ENCODE results near the gene LIF. TPM values are rescaled to one million over a fixed set of nuclear protein-coding genes. Genes with fewer than 3 reads are reported as not detected.

The LIF gene
- total RNA-seq, 1 experiment from 2014 or later: 75.4 TPM

GRCh38 chr22:30291058-30291892 is 44.7 kb upstream of the LIF start:
- Histone ChIP-seq H3K4me3 (replicated peaks in 1 of 2; ENCODE audit: low read depth in 1 of 2, low read length in 2 of 2) (no peak overlapping the region), H3K27me3 (ENCODE audit: insufficient read depth, low read length) (no peaks in the 10 kb centered on the region), H3K9me2 (ENCODE audit: insufficient read depth) (no peaks in the 10 kb centered on the region), H3K79me2 (ENCODE audit: insufficient read depth, low read length) (no peaks in the 10 kb centered on the region), H3K4me2 (ENCODE audit: low read length) (peak overlapping the region; percentile 97), H4K20me1 (ENCODE audit: insufficient read depth) (no peaks in the 10 kb centered on the region), H2AFZ (ENCODE audit: low read depth, low read length, poor library complexity, severe bottlenecking) (no peak overlapping the region), H3K27ac (ENCODE audit: low read depth, low read length) (peak overlapping the region; percentile 40; the same call in 1 of the 2 replicates), H3K4me1 (ENCODE audit: control insufficient read depth in 1 of 2, insufficient read depth in 2 of 2, low read length in 2 of 2) (peaks cover 37 to 50% of the 10 kb centered on the region in 2 experiments), H3K9ac (ENCODE audit: low read length) (no peak overlapping the region), H3K9me3 (ENCODE audit: control insufficient read depth in 1 of 2, insufficient read depth in 1 of 2, low read depth in 1 of 2, low read length in 2 of 2) (no peaks in the 10 kb centered on the region), H3K36me3 (ENCODE audit: control insufficient read depth in 1 of 2, insufficient read depth in 2 of 2, low read length in 2 of 2) (peaks cover 2 to 4% of the 10 kb centered on the region in 2 experiments; a peak in 2 of 4 replicates)
- ChIA-PET CTCF (interaction anchor here (4.6 to 5.4 kb wide), 2 partner anchors 35 to 97 kb away, joined by 57 to 81 read pairs; partner anchors contain the start of genes RNF215 and TBC1D10A), POLR2A (interaction anchor here (0.6 to 1.0 kb wide), 3 partner anchors 11 to 96 kb away, joined by 3 to 4 read pairs (median 3); partner anchors contain the start of gene RNF215), RAD21 (ENCODE audit: low non-redundant PET in 1 of 2, low total read pairs in 2 of 2, uncharacterized antibody in 2 of 2, unreplicated experiment in 2 of 2) (interaction anchor here in 1 of 2 experiments (1.1 kb wide), 1 partner anchor 36 kb away, joined by 9 read pairs; the partner anchor contains the start of gene TBC1D10A)
- DNase-seq (ENCODE audit: low read depth, low spot score) (no peak), ATAC-seq (no peak)
- intact Hi-C loops (cut with micrococcal nuclease): no loop called here
- no peak for TF ChIP-seq SP1 (IDR thresholded peaks at IDR 0.05; ENCODE audit: low read depth)
- no peak for TF ChIP-seq CEBPB (IDR thresholded peaks at IDR 0.05; ENCODE audit: low read depth)
- TF ChIP-seq POLR2AphosphoS5 (IDR thresholded peaks at IDR 0.05; ENCODE audit: low read depth, low read length): no peak
- no peak for TF ChIP-seq ZFX (IDR thresholded peaks at IDR 0.05)
- TF ChIP-seq ELF1 (IDR thresholded peaks at IDR 0.05; ENCODE audit: borderline replicate concordance, low read depth): no peak
- TF ChIP-seq FOSL1 (IDR thresholded peaks at IDR 0.05; ENCODE audit: low read depth): no peak
- no peak for TF ChIP-seq MAX (IDR thresholded peaks at IDR 0.05)
- TF ChIP-seq CBX3 (IDR thresholded peaks at IDR 0.05; ENCODE audit: low read depth): no peak
- no peak for TF ChIP-seq ZBTB33 (IDR thresholded peaks at IDR 0.05; ENCODE audit: extremely low read depth, insufficient replicate concordance, low read length)
- no peak for TF ChIP-seq EZH2 (IDR thresholded peaks at IDR 0.05)
- no peak for TF ChIP-seq EGR1 (IDR thresholded peaks at IDR 0.05; ENCODE audit: low read depth)
- TF ChIP-seq ATF3 (IDR thresholded peaks at IDR 0.05): no peak
- BruUV-seq (replicated peaks): no TSS peak
